Liver (tissue), 9 donors: Measurements from ENCODE around the gene PPP4R4. TPM values are rescaled to one million over a fixed set of nuclear protein-coding genes. Genes with fewer than 3 reads are reported as not detected.
"Not testable (repeated sequence)": the region's sequence is repeated elsewhere in the genome, so short reads cannot be mapped to it uniquely, and the experiment has no call there.

Source experiments
- DNase-seq: peaks from one replicate; pipeline ENCODE4 v3.0.0-alpha.2; 2017; ENCODE audit warnings: low spot score
- H3K27ac ChIP-seq, 2 donors: one replicate each; pipeline ENCODE4 v1.7.0; 2013; ENCODE audit warnings: inconsistent platforms in 2 of 2, low read length in 2 of 2, control low read depth in 1 of 2, low read depth in 1 of 2, mild to moderate bottlenecking in 1 of 2
- H3K27me3 ChIP-seq, 4 donors: one replicate each; pipeline versions ENCODE4 v1.6.1 to v1.7.0; 2013; ENCODE audit warnings: low read length in 3 of 4, inconsistent platforms in 1 of 4, mild to moderate bottlenecking in 1 of 4, moderate library complexity in 1 of 4; ENCODE audit not compliant: control insufficient read depth in 4 of 4, insufficient read depth in 4 of 4
- H3K36me3 ChIP-seq, 4 donors: one replicate each; pipeline versions ENCODE4 v1.6.1 to v1.7.0; 2013; ENCODE audit warnings: low read length in 3 of 4, mild to moderate bottlenecking in 3 of 4, low read depth in 1 of 4, moderate library complexity in 1 of 4; ENCODE audit not compliant: control insufficient read depth in 4 of 4, insufficient read depth in 3 of 4
- H3K4me1 ChIP-seq, 4 donors: one replicate each; pipeline versions ENCODE4 v1.6.1 to v1.7.0; 2013; ENCODE audit warnings: low read length in 3 of 4, mild to moderate bottlenecking in 3 of 4, moderate library complexity in 1 of 4; ENCODE audit not compliant: control insufficient read depth in 4 of 4, insufficient read depth in 4 of 4
- H3K4me3 ChIP-seq, 3 donors: one replicate each; pipeline versions ENCODE4 v1.6.1 to v1.7.0; 2013; ENCODE audit warnings: low read length in 3 of 3, control low read depth in 1 of 3, low read depth in 1 of 3, mild to moderate bottlenecking in 1 of 3
- H3K9ac ChIP-seq, 2 donors: one replicate each; pipeline ENCODE4 v1.7.0; 2013; ENCODE audit warnings: low read length in 2 of 2, mild to moderate bottlenecking in 2 of 2, moderate library complexity in 2 of 2, control low read depth in 1 of 2, low read depth in 1 of 2
- H3K9me3 ChIP-seq, 4 donors: one replicate each; pipeline versions ENCODE4 v1.6.1 to v1.7.0; 2013; ENCODE audit warnings: low read length in 3 of 4; ENCODE audit not compliant: control insufficient read depth in 4 of 4
- ATF3 ChIP-seq: IDR thresholded peaks from 2 replicates; pipeline ENCODE4 v1.6.1; 2016; ENCODE audit warnings: antibody characterized with exemption
- EGR1 ChIP-seq, 2 donors: IDR thresholded peaks; 2 replicates each; pipeline ENCODE4 v1.6.1; 2016 to 2018; ENCODE audit warnings: antibody characterized with exemption in 2 of 2, low read depth in 2 of 2
- FOXA1 ChIP-seq: IDR thresholded peaks from 2 replicates; pipeline ENCODE4 v1.6.1; 2016; ENCODE audit warnings: antibody characterized with exemption
- FOXA2 ChIP-seq: IDR thresholded peaks from 2 replicates; pipeline ENCODE4 v1.6.1; 2016; ENCODE audit warnings: antibody characterized with exemption
- GABPA ChIP-seq, 2 donors: IDR thresholded peaks in 1 of 2; conservative IDR thresholded peaks in 1 of 2; 2 replicates each; pipeline ENCODE4 v1.6.1; 2016; ENCODE audit warnings: antibody characterized with exemption in 2 of 2, mild to moderate bottlenecking in 1 of 2, moderate library complexity in 1 of 2
- HNF4A ChIP-seq, 2 donors: conservative IDR thresholded peaks; 2 replicates each; pipeline ENCODE4 v1.6.1; 2016; ENCODE audit warnings: antibody characterized with exemption in 2 of 2, mild to moderate bottlenecking in 2 of 2
- HNF4G ChIP-seq: IDR thresholded peaks from 2 replicates; pipeline ENCODE4 v1.6.1; 2016; ENCODE audit warnings: antibody characterized with exemption
- JUND ChIP-seq, 2 donors: IDR thresholded peaks; 2 replicates each; pipeline ENCODE4 v1.6.1; 2016; ENCODE audit warnings: antibody characterized with exemption in 2 of 2
- NR2F2 ChIP-seq: IDR thresholded peaks from 2 replicates; pipeline ENCODE4 v1.6.1; 2016; ENCODE audit warnings: antibody characterized with exemption
- RAD21 ChIP-seq, 2 donors: IDR thresholded peaks; 2 replicates each; pipeline ENCODE4 v1.6.1; 2016; ENCODE audit warnings: antibody characterized with exemption in 2 of 2, mild to moderate bottlenecking in 2 of 2
- REST ChIP-seq: IDR thresholded peaks from 2 replicates; pipeline ENCODE4 v1.6.1; 2016; ENCODE audit warnings: antibody characterized with exemption, mild to moderate bottlenecking
- RXRA ChIP-seq, 2 donors: IDR thresholded peaks; 2 replicates each; pipeline ENCODE4 v1.6.1; 2017 to 2018; ENCODE audit warnings: antibody characterized with exemption in 2 of 2, mild to moderate bottlenecking in 1 of 2
- SP1 ChIP-seq: IDR thresholded peaks from 2 replicates; pipeline ENCODE4 v1.6.1; 2018; ENCODE audit warnings: antibody characterized with exemption, mild to moderate bottlenecking
- TAF1 ChIP-seq: conservative IDR thresholded peaks from 2 replicates; pipeline ENCODE4 v1.6.1; 2016; ENCODE audit warnings: antibody characterized with exemption, mild to moderate bottlenecking
- YY1 ChIP-seq: IDR thresholded peaks from 2 replicates; pipeline ENCODE4 v1.6.1; 2016; ENCODE audit warnings: antibody characterized with exemption, mild to moderate bottlenecking
- ZBTB33 ChIP-seq: IDR thresholded peaks from 2 replicates; pipeline ENCODE4 v1.6.1; 2016; ENCODE audit warnings: antibody characterized with exemption
- WGBS: extraction: QIAGEN DNeasy Blood & Tissue Kit; methylation state at CpG from one replicate; pipeline ENCODE4 v1.1.7; 2013; 5-methylcytosine and 5-hydroxymethylcytosine counted together
- polyA plus RNA-seq, 2 donors: library from polyadenylated mRNA; stranded (reverse) in 1 of 2; unstranded in 1 of 2; fragments of 200-250 nt in 1 of 2; fragments of >200 nt in 1 of 2; fragmentation: Nextera tagmentation in 1 of 2; extraction: Ambion mirVana in 1 of 2; gene quantifications; one replicate each; pipeline versions ENCODE4 v1.2.1 to v1.2.3, GENCODE V29; 2013 to 2015
- total RNA-seq, 2 donors: library from RNA; depleted of rRNA; stranded (reverse); fragments of >200 nt; gene quantifications; one replicate each; pipeline ENCODE4 v1.2.3, GENCODE V29; 2014
- TF ChIP-seq, protein P1 (sequence below): IDR thresholded peaks from 2 replicates; pipeline ENCODE4 v1.6.1; 2016; ENCODE audit warnings: antibody characterized with exemption
- TF ChIP-seq, protein P2 (sequence below): fragments of 150-350 bp; IDR thresholded peaks from 2 replicates; pipeline ENCODE4 v1.5.1; 2017; ENCODE audit warnings: improper control_type of control experiment, low read depth, low read length; ENCODE audit not compliant: missing input control
- donor health status: healthy.
- donor health status: healthy.
- donor health status: healthy.
- donor health status: healthy.
- donor health status: healthy.

The PPP4R4 gene
- total and polyA plus RNA-seq, 4 donors = 0.52 to 2.4 (median 0.99) TPM

- Histone ChIP-seq H3K27me3 (no peaks in the 10 kb centered on the region), H3K9ac (no peak overlapping the region), H3K9me3 (no peaks in the 10 kb centered on the region), H3K4me1 (no peaks in the 10 kb centered on the region), H3K4me3 (no peak overlapping the region), H3K36me3 (no peaks in the 10 kb centered on the region), H3K27ac (no peak overlapping the region)
- DNase-seq = no peak
- WGBS = 91% methylated on average over 2 of the region's 2 CpGs
- no peak for TF ChIP-seq YY1
Observed at GRCh38 chr14:94217116-94217515, 43.0 kb downstream of the PPP4R4 start.

GRCh38 chr14:94218198-94218886 lies 44.2 kb downstream of the PPP4R4 start:
- DNase-seq, H3K4me3 ChIP-seq, H3K4me1 ChIP-seq, H3K9ac ChIP-seq, H3K36me3 ChIP-seq, H3K27me3 ChIP-seq, H3K27ac ChIP-seq, H3K9me3 ChIP-seq: not testable (repeated sequence)
- 93% methylated on average over 47 of the region's 47 CpGs for WGBS

DNA sequence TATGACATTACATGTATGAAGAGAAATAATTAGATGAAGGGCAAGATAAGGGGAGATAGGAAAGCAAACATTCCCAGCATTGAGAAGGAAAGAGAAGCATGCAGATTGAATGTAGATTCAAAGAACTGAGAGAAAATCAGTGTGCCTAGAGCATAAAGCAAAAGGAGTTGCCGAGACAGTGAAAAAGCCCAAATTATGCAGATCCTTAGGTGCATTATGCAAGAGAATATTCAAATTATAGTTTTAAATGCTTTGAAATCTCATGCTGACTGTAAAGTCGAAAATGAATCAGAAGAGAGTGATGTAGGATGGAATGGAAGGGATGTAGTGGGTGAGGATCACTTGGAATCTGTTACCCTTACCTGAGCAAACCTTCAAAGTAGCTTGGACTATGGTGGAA lies 49.9 kb downstream of the PPP4R4 start:
- no peaks in the 10 kb centered on the region for H3K36me3 ChIP-seq
- TF ChIP-seq YY1 (no peak), REST (no peak), TAF1 (no peak), EGR1 (IDR thresholded peaks at IDR 0.05; ENCODE audit: low read depth in 2 of 2) (no peak), HNF4A (conservative IDR thresholded peaks at IDR 0.05) (no peak), ZBTB33 (no peak), ATF3 (no peak), GABPA (IDR thresholded peaks at IDR 0.05 in 1 of 2, conservative IDR thresholded peaks at IDR 0.05 in 1 of 2) (no peak), FOXA2 (no peak), NR2F2 (no peak), RXRA (IDR thresholded peaks at IDR 0.05) (no peak), RAD21 (IDR thresholded peaks at IDR 0.05) (no peak), SP1 (no peak), HNF4G (no peak), FOXA1 (no peak), JUND (IDR thresholded peaks at IDR 0.05) (no peak)
- TF ChIP-seq, protein P1, sequence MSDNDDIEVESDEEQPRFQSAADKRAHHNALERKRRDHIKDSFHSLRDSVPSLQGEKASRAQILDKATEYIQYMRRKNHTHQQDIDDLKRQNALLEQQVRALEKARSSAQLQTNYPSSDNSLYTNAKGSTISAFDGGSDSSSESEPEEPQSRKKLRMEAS = no peak
- TF ChIP-seq, protein P2, sequence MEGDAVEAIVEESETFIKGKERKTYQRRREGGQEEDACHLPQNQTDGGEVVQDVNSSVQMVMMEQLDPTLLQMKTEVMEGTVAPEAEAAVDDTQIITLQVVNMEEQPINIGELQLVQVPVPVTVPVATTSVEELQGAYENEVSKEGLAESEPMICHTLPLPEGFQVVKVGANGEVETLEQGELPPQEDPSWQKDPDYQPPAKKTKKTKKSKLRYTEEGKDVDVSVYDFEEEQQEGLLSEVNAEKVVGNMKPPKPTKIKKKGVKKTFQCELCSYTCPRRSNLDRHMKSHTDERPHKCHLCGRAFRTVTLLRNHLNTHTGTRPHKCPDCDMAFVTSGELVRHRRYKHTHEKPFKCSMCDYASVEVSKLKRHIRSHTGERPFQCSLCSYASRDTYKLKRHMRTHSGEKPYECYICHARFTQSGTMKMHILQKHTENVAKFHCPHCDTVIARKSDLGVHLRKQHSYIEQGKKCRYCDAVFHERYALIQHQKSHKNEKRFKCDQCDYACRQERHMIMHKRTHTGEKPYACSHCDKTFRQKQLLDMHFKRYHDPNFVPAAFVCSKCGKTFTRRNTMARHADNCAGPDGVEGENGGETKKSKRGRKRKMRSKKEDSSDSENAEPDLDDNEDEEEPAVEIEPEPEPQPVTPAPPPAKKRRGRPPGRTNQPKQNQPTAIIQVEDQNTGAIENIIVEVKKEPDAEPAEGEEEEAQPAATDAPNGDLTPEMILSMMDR = no peak
- no peaks in the 10 kb centered on the region for H3K27me3 ChIP-seq
- H3K4me3 ChIP-seq = no peak overlapping the region
- H3K9ac ChIP-seq = no peak overlapping the region
- no peaks in the 10 kb centered on the region for H3K4me1 ChIP-seq
- no peak overlapping the region for H3K27ac ChIP-seq
- DNase-seq = no peak
- WGBS = 87% methylated on average over 2 of the region's 2 CpGs
- peaks cover 0 to 7% (median 1%) of the 10 kb centered on the region in 4 donors for H3K9me3 ChIP-seq
